GM23248 (cell line): ENCODE results near the gene ACADS. TPM values are rescaled to one million over a fixed set of nuclear protein-coding genes. Genes with fewer than 3 reads are reported as not detected.

Experiments used
- DNase-seq: peaks from one replicate; pipeline ENCODE4 v3.0.0-alpha.2; 2015
- H2AFZ ChIP-seq: fragments of 200-600 bp; sonication (generic); 2 replicates; pipeline ENCODE4 v1.6.1; 2016; ENCODE audit warnings: antibody characterized with exemption
- H3F3A ChIP-seq: fragments of 200-600 bp; sonication (generic); 2 replicates; pipeline ENCODE4 v1.6.1; 2016; ENCODE audit warnings: mild to moderate bottlenecking, antibody characterized with exemption, mixed run types; ENCODE audit not compliant: insufficient read depth
- H3K27ac ChIP-seq: fragments of 200-600 bp; sonication (generic); 2 replicates; pipeline ENCODE4 v1.5.1; 2016; ENCODE audit warnings: mild to moderate bottlenecking
- H3K27me3 ChIP-seq: fragments of 200-600 bp; sonication (generic); replicated peaks from 2 replicates; pipeline ENCODE4 v1.6.1; 2016; ENCODE audit warnings: mild to moderate bottlenecking; ENCODE audit not compliant: insufficient read depth
- H3K36me3 ChIP-seq: fragments of 200-600 bp; sonication (generic); 2 replicates; pipeline ENCODE4 v1.6.1; 2016; ENCODE audit warnings: low read depth, mild to moderate bottlenecking
- H3K4me1 ChIP-seq: fragments of 200-600 bp; sonication (generic); 2 replicates; pipeline ENCODE4 v1.6.1; 2016; ENCODE audit warnings: mild to moderate bottlenecking; ENCODE audit not compliant: insufficient read depth
- H3K4me2 ChIP-seq: fragments of 200-600 bp; sonication (generic); one replicate; pipeline ENCODE4 v1.6.1; 2016; ENCODE audit warnings: mild to moderate bottlenecking; ENCODE audit not compliant: unreplicated experiment
- H3K4me3 ChIP-seq: fragments of 200-600 bp; sonication (generic); 2 replicates; pipeline ENCODE4 v1.5.1; 2016; ENCODE audit warnings: mild to moderate bottlenecking
- H3K79me2 ChIP-seq: fragments of 200-600 bp; sonication (generic); 2 replicates; pipeline ENCODE4 v1.6.1; 2016; ENCODE audit warnings: mild to moderate bottlenecking; ENCODE audit not compliant: insufficient read depth
- H3K9ac ChIP-seq: fragments of 200-600 bp; sonication (generic); 2 replicates; pipeline ENCODE4 v1.6.1; 2016; ENCODE audit warnings: mild to moderate bottlenecking
- H3K9me2 ChIP-seq: fragments of 200-600 bp; sonication (generic); 2 replicates; pipeline ENCODE4 v1.6.1; 2016; ENCODE audit warnings: mixed run types, mild to moderate bottlenecking, moderate library complexity; ENCODE audit not compliant: insufficient read depth
- H3K9me3 ChIP-seq: fragments of 200-600 bp; sonication (generic); one replicate; pipeline ENCODE4 v1.6.1; 2017; ENCODE audit warnings: low read depth
- H4K20me1 ChIP-seq: fragments of 200-600 bp; sonication (generic); 2 replicates; pipeline ENCODE4 v1.6.0; 2016; ENCODE audit not compliant: insufficient read depth
- EZH2 ChIP-seq: fragments of 200-600 bp; sonication (generic); IDR thresholded peaks from 2 replicates; pipeline ENCODE4 v1.6.1; 2018; ENCODE audit warnings: antibody characterized with exemption, mild to moderate bottlenecking; ENCODE audit not compliant: insufficient read depth, poor library complexity, severe bottlenecking
- EZH2phosphoT487 ChIP-seq: fragments of 200-600 bp; sonication (generic); IDR thresholded peaks from 2 replicates; pipeline ENCODE4 v1.6.1; 2018; ENCODE audit warnings: antibody characterized with exemption, moderate library complexity, mild to moderate bottlenecking, low read depth; ENCODE audit not compliant: insufficient read depth
- WGBS, 2 experiments: methylation state at CpG; one replicate each; pipeline ENCODE4 v1.1.6; 2015 to 2017; ENCODE audit warnings: low lambda C conversion rate in 2 of 2, low coverage in 1 of 2; ENCODE audit errors: missing lambda C conversion rate in 2 of 2; 5-methylcytosine and 5-hydroxymethylcytosine counted together
- in situ Hi-C: fragments of 300-500 bp; cut with MboI; formaldehyde crosslinking; loops from 2 replicates; pipeline ENCODE4 v1.15.0; 2020
- polyA plus RNA-seq: library from polyadenylated mRNA; unstranded; fragments of >200 nt; fragmentation: Nextera tagmentation; extraction: Ambion mirVana; gene quantifications from 2 replicates; pipeline ENCODE4 v1.2.1, GENCODE V29; 2016
- total RNA-seq: library from RNA; depleted of rRNA; stranded (reverse); fragments of >200 nt; shearing (Covaris generic); gene quantifications from 2 replicates; pipeline ENCODE4 v1.2.3, GENCODE V29; 2014

ACADS gene
- total and polyA plus RNA-seq, 2 experiments from 2014 or later, result 10.5 to 14.5 TPM

GRCh38 chr12:120774169-120774916 is 48.7 kb downstream of the ACADS start:
- peaks cover 4% of the 10 kb centered on the region; the same call in 1 of the 2 replicates for H4K20me1 ChIP-seq
- H3K4me3 ChIP-seq, result no peak overlapping the region
- H3K4me1 ChIP-seq, result no peaks in the 10 kb centered on the region
- H3K36me3 ChIP-seq, result no peaks in the 10 kb centered on the region; the same call in 1 of the 2 replicates
- no peak overlapping the region for H2AFZ ChIP-seq
- no peak overlapping the region for H3K4me2 ChIP-seq
- in situ Hi-C loops, result no loop called here
- no peaks in the 10 kb centered on the region for H3K9me3 ChIP-seq
- TF ChIP-seq EZH2 (no peak), EZH2phosphoT487 (no peak)
- no peak for DNase-seq
- 83 to 85% methylated on average over 7 of the region's 7 CpGs for WGBS, 2 experiments
- H3K79me2 ChIP-seq, result no peaks in the 10 kb centered on the region
- H3F3A ChIP-seq, result no peaks in the 10 kb centered on the region
- no peaks in the 10 kb centered on the region for H3K27me3 ChIP-seq
- no peak overlapping the region for H3K27ac ChIP-seq
- no peak overlapping the region for H3K9ac ChIP-seq
- no peaks in the 10 kb centered on the region for H3K9me2 ChIP-seq

GRCh38 chr12:120775862-120776552 is 50.4 kb downstream of the ACADS start:
- no peak overlapping the region for H3K4me3 ChIP-seq
- no peak overlapping the region for H3K27ac ChIP-seq
- peaks cover 4% of the 10 kb centered on the region; the same call in 1 of the 2 replicates for H4K20me1 ChIP-seq
- no peaks in the 10 kb centered on the region for H3K9me2 ChIP-seq
- H3K9ac ChIP-seq, result no peak overlapping the region
- TF ChIP-seq EZH2 (no peak), EZH2phosphoT487 (no peak)
- peaks cover 3% of the 10 kb centered on the region; the same call in 1 of the 2 replicates for H3K36me3 ChIP-seq
- no peaks in the 10 kb centered on the region for H3F3A ChIP-seq
- H3K27me3 ChIP-seq, result no peaks in the 10 kb centered on the region
- H2AFZ ChIP-seq, result no peak overlapping the region
- H3K79me2 ChIP-seq, result no peaks in the 10 kb centered on the region
- no peak overlapping the region for H3K4me2 ChIP-seq
- DNase-seq, result no peak
- in situ Hi-C loops, result no loop called here
- WGBS, 2 experiments, result 91 to 96% methylated on average over 7 of the region's 7 CpGs
- no peaks in the 10 kb centered on the region for H3K9me3 ChIP-seq
- H3K4me1 ChIP-seq, result no peaks in the 10 kb centered on the region

- Histone ChIP-seq H3F3A (peaks cover 25% of the 10 kb centered on the region), H4K20me1 (no peaks in the 10 kb centered on the region), H3K9me2 (no peaks in the 10 kb centered on the region; the same call in 1 of the 2 replicates), H3K27me3 (no peaks in the 10 kb centered on the region), H2AFZ (no peak overlapping the region), H3K4me1 (peaks cover 13% of the 10 kb centered on the region), H3K4me3 (no peak overlapping the region), H3K9ac (no peak overlapping the region), H3K27ac (no peak overlapping the region), H3K36me3 (peaks cover 10% of the 10 kb centered on the region; the same call in 1 of the 2 replicates), H3K79me2 (no peaks in the 10 kb centered on the region), H3K4me2 (peak overlapping the region; percentile 33), H3K9me3 (no peaks in the 10 kb centered on the region)
- in situ Hi-C loops, result no loop called here
- WGBS, 2 experiments, result 56% methylated on average over 6 of the region's 6 CpGs
- DNase-seq, result peak; percentile 69
- TF ChIP-seq EZH2phosphoT487 (no peak), EZH2 (no peak)
Observed at GRCh38 chr12:120783197-120783596, 57.6 kb downstream of the ACADS start.

- Histone ChIP-seq H3K9me2 (no peaks in the 10 kb centered on the region; the same call in 1 of the 2 replicates), H3K79me2 (no peaks in the 10 kb centered on the region), H4K20me1 (no peaks in the 10 kb centered on the region), H2AFZ (no peak overlapping the region), H3K4me3 (no peak overlapping the region), H3K4me1 (peaks cover 13% of the 10 kb centered on the region), H3K9me3 (no peaks in the 10 kb centered on the region), H3K4me2 (no peak overlapping the region), H3K9ac (no peak overlapping the region), H3K36me3 (peaks cover 16% of the 10 kb centered on the region; the same call in 1 of the 2 replicates), H3K27me3 (no peaks in the 10 kb centered on the region), H3F3A (peaks cover 25% of the 10 kb centered on the region), H3K27ac (no peak overlapping the region)
- no peak for DNase-seq
- 82 to 88% methylated on average over 3 of the region's 3 CpGs for WGBS, 2 experiments
- no peak for TF ChIP-seq EZH2phosphoT487
- in situ Hi-C loops, result no loop called here
Observed at GRCh38 chr12:120784804-120785203, 59.2 kb downstream of the ACADS start.
